GM18907 (cell line): Measurements from ENCODE around the gene KIAA0040.

Experiments used
- ATAC-seq: cut with Tn5 transposase; IDR thresholded peaks from one replicate; pipeline ENCODE4 v1.9.1; 2021; ENCODE audit warnings: mild to moderate bottlenecking, moderate library complexity; ENCODE audit not compliant: unreplicated experiment

The KIAA0040 gene

GRCh38 chr1:175192630-175193526 lies at the start of gene KIAA0040:
KIAA0040 (minus strand) TSS chr1:175192776; CDS start chr1:175161013, 31,763 bp downstream.
- peak; percentile 51 for ATAC-seq

- no peak for ATAC-seq
Measured at GRCh38 chr1:175237389-175237788, 44.8 kb upstream of the KIAA0040 start.

GRCh38 chr1:175234639-175235038 lies 42.1 kb upstream of the KIAA0040 start:
- no peak for ATAC-seq

- ATAC-seq = no peak
Measured at GRCh38 chr1:175232335-175232734, 39.8 kb upstream of the KIAA0040 start.

GRCh38 chr1:175225805-175226129 lies 33.2 kb upstream of the KIAA0040 start:
- ATAC-seq = peak; percentile 38

GRCh38 chr1:175222296-175222938 lies 29.8 kb upstream of the KIAA0040 start:
- ATAC-seq = no peak

- ATAC-seq = no peak
Measured at GRCh38 chr1:175221557-175222175, 29.1 kb upstream of the KIAA0040 start.

- no peak for ATAC-seq
Measured at GRCh38 chr1:175220853-175221556, 28.4 kb upstream of the KIAA0040 start.

GRCh38 chr1:175219774-175220173 lies 27.2 kb upstream of the KIAA0040 start:
- ATAC-seq = no peak

- no peak for ATAC-seq
Measured at GRCh38 chr1:175218786-175219434, 26.3 kb upstream of the KIAA0040 start.

- ATAC-seq = no peak
Measured at GRCh38 chr1:175217721-175218531, 25.4 kb upstream of the KIAA0040 start.

- ATAC-seq = no peak
Measured at GRCh38 chr1:175216444-175216843, 23.9 kb upstream of the KIAA0040 start.

GRCh38 chr1:175211656-175212055 lies 19.1 kb upstream of the KIAA0040 start:
- ATAC-seq = no peak

- ATAC-seq = no peak
Measured at GRCh38 chr1:175210744-175211143, 18.2 kb upstream of the KIAA0040 start.

- ATAC-seq = peak; percentile 39
Measured at GRCh38 chr1:175209493-175209921, 16.9 kb upstream of the KIAA0040 start.

- peak; percentile 89 for ATAC-seq
Measured at GRCh38 chr1:175208773-175209492, 16.4 kb upstream of the KIAA0040 start.

GRCh38 chr1:175207971-175208370 lies 15.4 kb upstream of the KIAA0040 start:
- no peak for ATAC-seq

- no peak for ATAC-seq
Measured at GRCh38 chr1:175206687-175207086, 14.1 kb upstream of the KIAA0040 start.

GRCh38 chr1:175204330-175204729 lies 11.8 kb upstream of the KIAA0040 start:
- peak; percentile 70 for ATAC-seq
